ENCODE results near the gene PTGES3L. TPM values are rescaled to one million over a fixed set of nuclear protein-coding genes. Genes with fewer than 3 reads are reported as not detected.
A peak's percentile ranks its signal among the peaks of the same experiment; 100 is the strongest.
"Not testable (repeated sequence)": the region's sequence is repeated elsewhere in the genome, so short reads cannot be mapped to it uniquely, and the experiment has no call there.

PTGES3L gene
- total RNA-seq, 1 donor from 2014 or later: 1.2 TPM

DNA sequence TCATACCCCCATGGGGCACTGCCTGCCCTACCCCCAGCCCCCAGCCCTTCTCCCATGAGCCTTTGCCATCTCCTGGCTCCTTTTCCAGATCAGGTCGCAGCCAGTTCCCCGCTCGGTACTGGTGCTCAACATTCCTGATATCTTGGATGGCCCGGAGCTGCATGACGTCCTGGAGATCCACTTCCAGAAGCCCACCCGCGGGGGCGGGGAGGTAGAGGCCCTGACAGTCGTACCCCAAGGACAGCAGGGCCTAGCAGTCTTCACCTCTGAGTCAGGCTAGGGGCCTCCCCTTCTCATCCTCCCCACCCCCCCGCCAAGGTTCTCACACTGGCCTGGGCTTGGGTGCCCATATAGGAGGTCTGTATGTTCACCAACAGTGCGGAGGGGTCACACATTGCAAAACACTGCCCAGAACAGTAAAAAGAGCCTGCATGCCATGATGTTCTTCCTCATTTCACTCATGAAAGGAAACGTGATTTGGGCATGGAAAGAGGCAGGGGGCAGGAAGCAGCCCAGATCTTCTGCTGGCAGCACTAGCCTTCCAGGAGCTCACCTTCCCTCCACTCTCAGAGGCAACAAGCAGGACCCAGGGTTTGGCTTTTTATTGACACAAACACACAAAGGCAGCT, 34.3 kb upstream of the PTGES3L start:
- no peak for DNase-seq

DNA sequence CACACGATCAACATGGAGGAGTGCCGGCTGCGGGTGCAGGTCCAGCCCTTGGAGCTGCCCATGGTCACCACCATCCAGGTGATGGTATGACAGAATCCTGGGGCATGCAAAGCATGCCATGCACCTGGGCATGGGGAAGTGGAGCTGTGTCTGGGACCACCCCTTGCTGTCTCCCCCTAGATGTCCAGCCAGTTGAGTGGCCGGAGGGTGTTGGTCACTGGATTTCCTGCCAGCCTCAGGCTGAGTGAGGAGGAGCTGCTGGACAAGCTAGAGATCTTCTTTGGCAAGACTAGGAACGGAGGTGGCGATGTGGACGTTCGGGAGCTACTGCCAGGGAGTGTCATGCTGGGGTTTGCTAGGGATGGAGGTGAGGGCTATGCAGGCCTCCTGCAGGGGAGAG, 33.4 kb upstream of the PTGES3L start:
- DNase-seq: no peak

GRCh38 chr17:43011728-43012472, 32.0 kb upstream of the PTGES3L start:
- no peak for DNase-seq

- no peak for DNase-seq
Measured at GRCh38 chr17:43010667-43011308, 30.9 kb upstream of the PTGES3L start.

DNA sequence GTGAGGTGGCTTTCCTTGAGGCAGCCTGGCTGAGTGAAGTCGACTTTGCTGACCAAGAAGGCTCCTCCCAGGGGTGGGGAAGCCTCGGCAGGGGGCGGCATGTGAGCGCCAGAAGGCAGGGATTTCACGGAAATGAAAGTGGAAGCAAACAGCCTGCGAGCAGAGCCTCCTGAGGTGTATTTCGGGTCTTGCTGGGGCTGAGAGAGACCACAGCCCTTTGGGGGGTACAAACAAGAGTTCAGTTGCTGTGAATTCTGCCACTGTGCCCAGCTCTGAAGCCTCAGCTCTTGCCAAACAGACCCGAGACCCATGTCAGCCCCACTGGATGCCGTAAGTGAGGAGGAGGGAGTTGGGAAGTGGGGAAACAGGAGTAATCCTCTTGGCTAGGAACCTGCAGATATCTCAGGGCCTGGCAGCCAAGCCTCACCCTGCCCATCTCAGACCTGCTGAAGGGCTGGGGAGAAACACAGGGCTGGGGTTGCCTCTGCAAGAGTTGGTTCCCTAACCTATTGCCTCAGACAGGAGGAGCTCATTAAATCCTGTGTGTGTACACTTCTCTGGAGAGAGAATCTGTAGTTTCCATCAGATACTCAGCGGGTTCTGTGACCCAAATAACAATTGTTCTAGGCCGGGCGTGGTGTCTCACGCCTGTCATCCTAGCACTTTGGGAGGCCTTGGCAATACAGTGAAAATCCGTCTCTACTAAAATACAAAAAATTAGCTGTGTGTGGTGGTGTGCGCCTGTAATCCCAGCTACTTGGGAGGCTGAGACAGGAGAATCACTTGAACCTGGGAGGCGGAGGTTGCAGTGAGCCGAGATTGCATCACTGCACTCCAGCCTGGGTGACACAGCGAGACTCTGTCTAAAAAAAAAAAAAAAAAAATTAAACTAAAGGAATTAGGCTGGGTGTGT, 27.0 kb upstream of the PTGES3L start, which contains the start of gene IFI35:
Gene IFI35 (plus strand): TSS at position 146 of the 913 bp plus-strand sequence. CDS start 164 bp downstream, at position 310.
- no peak for DNase-seq

- no peak for DNase-seq
Measured at GRCh38 chr17:43003542-43004172, 23.8 kb upstream of the PTGES3L start.

GRCh38 chr17:43000894-43001293, 21.0 kb upstream of the PTGES3L start:
- not testable (repeated sequence) for DNase-seq

DNA sequence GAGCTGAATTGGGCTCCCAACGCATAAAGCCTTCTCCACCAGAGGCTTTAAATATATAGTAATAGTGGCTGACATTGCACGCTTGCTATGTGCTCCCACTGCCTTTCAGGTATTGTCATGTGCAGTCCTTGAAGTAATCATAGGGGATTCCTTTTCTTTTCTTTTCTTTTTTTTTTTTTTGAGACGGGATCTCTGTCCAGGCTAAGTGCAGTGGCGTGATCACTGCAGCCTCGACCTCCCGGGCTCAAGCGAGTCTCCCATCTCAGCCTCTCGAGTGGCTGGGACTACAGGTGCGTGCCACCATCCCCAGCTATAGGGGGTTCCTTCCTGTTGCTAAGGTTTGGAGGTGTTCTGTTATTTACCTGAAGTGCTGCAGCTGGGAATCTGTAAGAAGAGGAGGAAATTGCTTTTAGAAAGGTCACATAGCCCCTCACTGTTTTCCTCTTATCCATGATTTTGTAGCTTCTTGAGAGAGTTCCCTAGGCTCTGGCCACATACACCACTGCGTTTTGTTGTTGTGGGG, 19.2 kb upstream of the PTGES3L start:
- DNase-seq: no peak

DNA sequence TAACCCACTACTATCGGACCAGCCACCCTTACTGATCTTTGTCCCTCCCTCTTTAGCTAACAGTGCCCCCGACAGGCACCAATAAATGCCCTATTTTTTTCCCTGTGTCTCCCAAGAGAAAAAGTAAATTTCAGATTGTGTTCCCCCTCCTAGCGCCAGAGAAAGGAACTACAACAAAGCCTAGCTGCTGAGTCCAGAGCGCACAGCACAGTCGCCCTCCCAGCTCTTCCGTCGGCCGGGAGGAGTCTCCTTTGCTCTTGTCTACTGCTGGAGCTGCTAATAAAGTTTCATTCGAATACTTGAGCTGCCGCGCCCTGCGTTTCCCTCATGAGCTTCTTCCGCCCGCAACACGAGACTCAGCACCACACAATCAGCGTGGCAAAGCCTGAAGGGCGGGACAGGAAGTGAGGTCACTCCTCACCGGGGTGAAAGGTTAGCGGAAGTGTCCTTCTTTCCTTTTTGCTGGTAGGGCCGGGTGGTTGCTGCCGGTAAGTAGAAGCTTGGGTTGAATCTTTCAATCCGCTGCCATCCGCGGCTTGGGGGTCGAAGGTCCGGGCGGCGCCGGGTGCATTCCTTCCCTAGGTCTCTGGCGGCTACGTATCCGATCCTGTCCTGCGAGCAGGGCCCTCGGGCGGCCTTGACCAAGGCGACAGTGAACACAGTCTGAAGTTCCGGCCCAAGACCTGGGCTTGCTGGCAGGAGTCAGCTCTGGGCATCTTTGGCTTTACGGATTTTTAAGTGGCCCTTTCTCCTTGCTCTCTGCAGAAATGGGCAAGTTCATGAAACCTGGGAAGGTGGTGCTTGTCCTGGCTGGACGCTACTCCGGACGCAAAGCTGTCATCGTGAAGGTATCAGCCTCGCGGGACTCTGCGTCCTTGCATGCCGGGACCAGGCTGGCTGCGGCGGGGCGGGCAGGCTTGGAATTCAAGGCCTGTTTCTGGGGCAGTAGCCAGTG, 18.4 kb upstream of the PTGES3L start, which contains the start of gene RPL27:
Gene RPL27 (plus strand): TSS at position 436 of the 955 bp plus-strand sequence. CDS start 332 bp downstream, at position 768.
- DNase-seq: peak; percentile 97

DNA sequence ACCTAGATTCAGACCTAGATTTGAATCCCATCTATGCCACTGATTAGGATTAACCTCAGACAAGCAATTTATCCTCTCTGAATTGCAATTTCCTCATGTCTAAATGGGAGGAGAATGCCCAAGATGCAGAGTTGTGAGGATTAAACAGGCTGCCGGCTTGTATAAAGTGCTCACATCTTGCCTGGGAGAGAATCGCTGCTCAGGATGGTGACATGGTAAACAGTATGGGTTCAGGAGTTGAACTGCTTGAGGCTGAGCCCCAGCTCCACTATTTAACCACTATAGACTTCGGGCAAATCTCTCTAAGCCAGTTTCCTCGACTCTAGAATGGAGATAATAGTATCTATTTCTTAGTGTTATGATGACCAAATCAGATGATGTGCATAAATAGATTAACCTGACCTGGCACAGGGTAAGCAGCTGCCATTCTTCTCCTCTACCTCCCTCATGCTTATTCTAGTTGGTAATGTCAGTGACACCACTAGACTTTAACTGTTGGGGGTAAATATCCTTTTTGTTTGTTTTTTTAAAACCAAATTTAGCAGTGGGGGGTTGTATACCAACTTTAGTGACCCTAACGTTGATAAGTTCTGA, 17.6 kb upstream of the PTGES3L start:
- no peak for DNase-seq

DNA sequence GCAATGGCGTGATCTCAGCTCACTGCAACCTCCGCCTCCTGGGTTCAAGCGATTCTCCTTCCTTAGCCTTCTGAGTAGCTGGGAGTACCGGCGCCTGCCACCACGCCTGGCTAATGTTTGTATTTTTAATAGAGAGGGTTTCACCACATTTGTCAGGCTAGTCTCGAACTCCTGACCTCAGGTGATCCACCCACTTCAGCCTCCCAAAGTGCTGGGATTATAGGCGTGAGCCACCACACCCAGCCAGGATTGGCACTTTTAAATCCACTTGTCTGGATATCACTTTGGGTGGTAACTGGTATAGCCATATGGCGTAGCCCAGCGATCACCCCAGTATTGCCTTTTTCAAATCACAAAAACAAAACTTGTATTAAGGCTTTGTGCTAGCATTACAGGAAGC, 14.0 kb upstream of the PTGES3L start:
- not testable (repeated sequence) for DNase-seq

GRCh38 chr17:42992872-42993271, 13.0 kb upstream of the PTGES3L start:
- DNase-seq: no peak

- DNase-seq: no peak
Measured at GRCh38 chr17:42991471-42991870, 11.6 kb upstream of the PTGES3L start.

- DNase-seq: no peak
Measured at GRCh38 chr17:42989726-42990652, 10.1 kb upstream of the PTGES3L start.

GRCh38 chr17:42989141-42989540, 9.3 kb upstream of the PTGES3L start:
- no peak for DNase-seq

- DNase-seq: no peak
Measured at GRCh38 chr17:42985225-42985624, 5.3 kb upstream of the PTGES3L start.

GRCh38 chr17:42982266-42982665, 2.4 kb upstream of the PTGES3L start:
- DNase-seq: no peak

DNA sequence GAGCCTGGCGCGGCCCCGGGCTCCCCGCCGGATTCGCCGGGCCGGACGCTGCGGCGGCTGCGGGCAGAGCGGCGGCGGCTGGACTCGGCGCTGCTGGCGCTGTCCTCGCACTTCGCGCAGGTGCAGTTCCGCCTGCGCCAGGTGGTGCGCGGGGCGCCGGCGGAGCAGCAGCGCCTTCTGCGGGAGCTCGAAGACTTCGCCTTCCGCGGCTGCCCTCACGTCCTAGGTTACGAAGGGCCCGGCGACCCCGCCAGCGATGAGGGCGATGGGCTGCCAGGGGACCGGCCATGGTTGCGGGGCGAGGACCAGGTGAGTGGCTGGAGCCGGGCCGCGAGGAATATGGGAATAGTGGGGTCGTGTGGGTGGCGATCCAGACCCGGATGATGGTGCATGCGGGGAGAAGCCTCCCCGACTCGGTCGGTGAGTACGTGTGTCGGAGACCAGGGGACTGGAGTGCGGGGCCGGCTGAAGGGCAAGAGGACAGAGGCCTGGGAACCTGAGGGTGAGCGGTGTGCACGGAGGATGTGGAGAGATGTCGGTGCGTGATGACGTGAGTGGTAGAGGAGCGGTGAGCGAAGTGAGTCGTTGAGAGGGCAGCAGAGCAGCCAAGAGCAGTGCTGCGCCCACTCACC, 1.0 kb upstream of the PTGES3L start:
- DNase-seq: no peak
